HG03108 (cell line): ENCODE data around the gene GRIA1.
"Not testable (repeated sequence)": the region's sequence is repeated elsewhere in the genome, so short reads cannot be mapped to it uniquely, and the experiment has no call there.

Source experiments
- ATAC-seq: cut with Tn5 transposase; IDR thresholded peaks from one replicate; pipeline ENCODE4 v1.9.1; 2021; ENCODE audit warnings: moderate library complexity; ENCODE audit not compliant: unreplicated experiment

GRIA1 gene

DNA sequence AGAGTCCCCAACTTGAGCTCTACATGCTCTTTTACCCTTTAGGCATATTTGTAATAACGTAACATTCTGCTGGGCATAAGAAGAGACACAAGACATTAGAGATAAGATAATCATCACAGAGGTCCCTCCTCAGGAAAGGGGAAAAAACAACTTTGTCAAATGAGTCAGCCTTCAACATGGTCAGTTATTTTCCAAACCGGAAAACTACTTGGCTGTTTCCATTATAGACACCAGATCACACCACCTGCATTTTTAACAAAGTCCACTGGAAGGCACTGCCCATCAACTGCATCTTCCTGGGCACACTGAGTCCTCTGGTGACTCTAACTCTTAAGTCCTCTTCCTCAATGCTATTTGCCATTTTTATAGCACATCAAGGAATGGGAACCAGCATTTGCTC lies 326.4 kb downstream of the GRIA1 start:
- no peak for ATAC-seq

DNA sequence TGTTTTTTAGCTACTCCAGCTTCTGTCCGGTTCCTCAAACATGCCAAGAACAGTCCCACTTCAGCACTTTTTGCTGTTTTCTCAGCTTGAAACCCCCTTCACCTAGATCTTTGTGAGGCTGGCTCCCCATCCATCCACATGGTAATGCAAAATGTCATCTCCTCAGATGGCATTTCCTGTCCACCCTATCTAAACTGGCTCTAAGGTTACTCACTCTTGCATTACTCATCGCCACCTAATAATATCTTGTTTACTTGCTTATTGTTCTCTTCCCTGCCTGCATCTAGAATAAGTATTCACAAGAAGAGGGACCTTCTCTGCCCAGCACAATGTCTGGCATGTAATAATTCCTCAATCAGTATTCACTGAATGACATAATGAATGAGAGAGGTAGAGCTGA lies 328.2 kb downstream of the GRIA1 start:
- no peak for ATAC-seq

DNA sequence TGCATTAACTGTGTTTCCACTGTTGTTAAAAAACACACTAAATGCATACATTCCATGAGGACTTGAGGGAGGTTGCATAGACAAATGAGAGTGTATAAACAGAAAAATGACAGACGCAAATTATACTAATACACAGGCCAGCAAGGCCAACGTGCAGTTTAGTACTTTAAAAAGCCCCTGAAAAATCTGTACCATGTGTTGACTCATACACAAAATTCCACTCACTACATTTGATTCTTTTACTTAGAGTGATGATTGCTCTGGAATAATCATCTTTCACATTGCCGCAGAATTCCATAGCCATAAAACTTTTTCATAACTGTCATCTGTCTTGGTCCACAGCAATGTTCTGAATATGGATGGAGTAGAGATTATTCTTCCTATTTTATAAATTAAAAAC lies 332.6 kb downstream of the GRIA1 start:
- ATAC-seq: no peak

DNA sequence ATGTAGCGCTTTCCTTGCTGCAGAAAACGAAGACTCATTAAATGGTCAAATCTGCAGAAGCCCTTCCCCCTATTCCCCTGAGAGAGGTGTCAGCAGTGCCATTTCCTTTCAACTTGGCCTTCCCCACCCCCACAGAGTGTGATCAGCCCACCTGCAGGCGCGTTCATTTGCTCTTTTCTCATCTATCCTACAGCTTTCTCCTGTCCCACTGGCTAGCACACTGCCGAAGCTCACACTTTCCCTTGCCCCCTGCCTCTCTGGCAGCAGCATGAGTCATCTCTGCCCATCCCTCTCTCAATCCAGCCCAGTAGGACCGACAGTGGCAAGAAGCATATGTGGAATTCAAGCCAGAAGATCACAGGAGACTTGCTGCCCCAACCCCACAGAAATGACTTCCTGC lies 334.4 kb downstream of the GRIA1 start:
- no peak for ATAC-seq

DNA sequence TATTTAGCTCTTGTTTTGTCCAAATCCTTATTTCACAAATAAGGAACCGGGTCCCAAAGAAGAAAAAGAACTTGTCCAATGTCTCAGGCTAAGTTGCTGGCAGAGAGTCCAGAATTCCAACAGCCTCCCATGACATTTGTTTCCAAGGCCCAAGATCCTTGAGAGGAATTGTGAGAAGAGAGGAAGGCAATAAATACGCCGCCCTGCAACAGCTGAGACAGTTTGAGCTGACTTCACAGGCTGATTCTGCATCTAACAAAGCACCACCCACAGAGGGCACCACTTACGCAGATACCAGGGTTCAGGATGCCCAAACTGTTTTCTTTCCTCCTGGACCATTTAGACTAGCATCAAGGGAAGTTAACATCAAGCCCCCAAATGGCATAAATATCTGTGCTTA lies 336.9 kb downstream of the GRIA1 start:
- ATAC-seq: no peak

DNA sequence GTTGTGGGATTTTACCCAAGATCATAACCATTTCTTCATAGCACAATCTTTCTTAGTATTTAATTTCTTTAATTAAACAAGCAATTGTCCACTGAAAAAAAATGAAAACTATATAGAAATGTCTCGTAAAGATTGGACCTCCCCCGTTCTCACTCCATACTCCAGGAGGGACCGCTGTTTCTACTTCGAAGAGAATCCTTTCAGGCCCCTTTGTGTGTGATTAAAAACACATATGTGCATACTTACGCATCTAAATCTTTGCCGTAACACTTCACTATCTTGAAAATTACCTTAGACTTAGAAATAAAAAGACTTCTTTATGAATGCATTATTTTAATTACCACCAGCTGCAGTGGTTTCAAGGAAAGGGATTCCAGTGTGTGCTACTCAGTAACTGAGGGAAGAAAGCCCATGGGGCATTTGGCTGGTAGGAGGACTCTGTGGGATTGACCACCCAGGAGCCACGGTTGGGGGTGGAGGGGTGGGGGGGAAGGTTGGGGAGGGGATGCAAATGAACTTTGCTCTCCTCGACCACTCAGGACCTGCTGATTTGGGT lies 339.1 kb downstream of the GRIA1 start:
- ATAC-seq: no peak

DNA sequence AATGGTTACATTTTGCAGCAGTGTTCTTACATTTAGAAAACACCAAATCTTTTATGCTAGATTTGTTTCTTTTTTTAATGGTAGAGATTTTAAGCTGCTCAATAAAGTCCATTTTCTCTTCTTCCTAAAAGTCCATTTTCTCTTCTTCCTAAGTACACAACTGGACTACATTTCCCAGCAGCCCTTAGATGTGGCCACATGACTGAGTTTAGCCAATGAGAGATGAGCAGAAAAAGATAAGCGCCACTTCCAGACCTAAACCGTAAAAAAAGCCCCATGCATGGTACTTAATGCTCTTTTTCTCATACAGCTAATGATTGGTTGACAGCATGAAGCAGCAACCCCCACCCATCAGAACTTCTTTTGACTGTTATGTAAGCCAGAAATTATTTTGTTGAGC lies 341.5 kb downstream of the GRIA1 start:
- peak; percentile 73 for ATAC-seq

DNA sequence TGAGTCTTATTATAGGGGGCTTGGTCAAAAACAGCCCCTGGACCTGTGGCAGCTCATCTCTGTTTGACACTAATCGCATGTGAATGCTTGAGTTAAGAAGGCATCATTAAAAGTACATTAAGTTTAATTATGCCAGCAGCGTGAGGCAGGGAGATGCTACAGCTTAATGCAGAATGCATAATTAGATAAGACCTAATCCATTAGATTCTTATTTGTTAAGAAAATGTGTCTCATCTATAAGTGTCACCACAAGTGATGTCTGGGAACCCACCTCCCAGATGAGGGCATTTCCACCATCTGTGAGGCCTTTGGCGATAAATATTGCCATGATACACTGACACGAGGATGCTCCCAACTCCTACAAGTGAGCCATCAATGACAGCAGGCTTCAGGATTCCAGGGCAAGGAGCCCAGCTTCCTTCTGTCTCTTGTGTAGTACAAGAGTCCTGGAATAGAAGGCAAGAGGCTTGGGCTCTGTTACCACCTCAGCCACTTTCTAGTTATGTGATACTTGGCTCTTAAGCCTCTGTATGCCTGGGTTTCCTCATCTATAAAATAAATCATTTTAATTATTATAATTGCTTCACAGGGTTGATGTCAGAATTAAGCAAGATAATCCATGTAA lies 345.5 kb downstream of the GRIA1 start:
- ATAC-seq: no peak

DNA sequence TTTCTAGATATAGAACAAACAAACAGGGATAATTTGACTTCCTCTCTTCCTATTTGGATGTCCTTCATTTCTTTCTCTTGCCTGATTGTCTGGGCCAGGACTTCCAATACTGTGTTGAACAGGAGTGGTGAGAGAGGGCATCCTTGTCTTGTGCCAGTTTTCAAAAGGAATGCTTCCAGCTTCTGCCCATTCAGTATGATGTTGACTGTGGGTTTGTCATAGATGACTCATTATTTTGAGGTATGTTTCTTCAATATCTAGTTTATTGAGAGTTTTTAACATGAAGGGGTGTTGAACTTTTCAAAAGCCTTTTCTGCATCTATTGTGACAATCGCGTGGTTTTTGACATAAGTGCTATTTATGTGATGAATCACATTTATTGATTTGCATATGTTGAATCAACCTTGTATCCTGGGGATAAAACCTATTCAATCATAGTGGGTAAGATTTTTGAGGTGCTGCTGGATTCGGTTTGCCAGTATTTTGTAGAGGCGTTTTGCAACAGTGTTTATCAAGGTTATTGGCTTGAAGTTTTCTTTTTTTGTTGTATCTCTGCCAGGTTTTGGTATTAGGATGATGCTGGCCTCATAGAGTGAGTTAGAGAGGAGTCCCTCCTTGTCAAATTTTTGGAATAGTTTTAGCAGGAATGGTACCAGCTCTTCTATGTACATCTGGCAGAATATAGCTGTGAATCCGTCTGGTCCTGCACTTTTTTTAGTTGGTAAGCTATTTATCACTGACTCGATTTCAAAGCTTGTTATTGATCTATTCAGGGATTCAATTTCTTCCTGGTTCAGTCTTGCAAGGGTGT lies 359.0 kb downstream of the GRIA1 start:
- ATAC-seq: not testable (repeated sequence)

GRCh38 chr5:153860195-153860886 lies 369.9 kb downstream of the GRIA1 start:
- ATAC-seq: no peak

DNA sequence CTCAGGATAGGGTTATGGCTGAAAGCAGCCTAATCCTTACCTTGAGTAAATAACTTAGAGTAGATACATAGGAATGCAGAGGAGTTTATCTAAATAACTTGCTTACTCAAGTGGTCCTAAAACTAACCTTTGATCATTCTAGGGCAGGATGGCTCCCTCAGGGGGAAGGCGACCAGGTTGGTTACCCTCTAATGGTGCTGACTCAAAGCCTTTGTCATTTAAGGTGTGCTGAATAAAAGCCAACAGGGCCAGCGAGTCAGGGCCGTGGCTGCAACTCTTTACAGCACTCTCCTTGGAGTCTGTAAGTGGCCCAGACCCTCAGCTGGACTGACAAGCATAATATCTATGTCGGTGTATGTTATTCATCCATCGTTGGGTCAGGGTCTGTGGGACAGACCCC lies 372.4 kb downstream of the GRIA1 start:
- ATAC-seq: not testable (repeated sequence)
